T-cell (primary cell): Measurements from ENCODE around the gene URAD. TPM values are rescaled to one million over a fixed set of nuclear protein-coding genes. Genes with fewer than 3 reads are reported as not detected.

Experiments
- ATAC-seq, 4 experiments: fragments of 200-7000 bp in 3 of 4; fragments of 150-1000 bp in 1 of 4; cut with Tn5 transposase; replicated peaks in 1 of 4; 1 replicate in 3 of 4; 2 replicates in 1 of 4; pipeline ENCODE4 v1.10.0; 2021; ENCODE audit warnings: moderate library complexity in 3 of 4, mild to moderate bottlenecking in 2 of 4, moderate number of reproducible peaks in 1 of 4
- CTCF ChIA-PET, 2 donors: fragments of 300-600 bp; sonication (Branson Sonifier 250); formaldehyde crosslinking; loops; one replicate each; lab custom pipeline; 2022; ENCODE audit warnings: antibody characterized with exemption in 2 of 2; lab: Charles Lee
- POLR2A ChIA-PET, 2 donors: fragments of 300-600 bp; sonication (Branson Sonifier 250); formaldehyde crosslinking; loops; one replicate each; lab custom pipeline; 2022; ENCODE audit warnings: antibody characterized with exemption in 2 of 2; lab: Charles Lee
- DNase-seq, 35 experiments: peaks; one replicate each; pipeline versions ENCODE4 v3.0.0 to v3.0.0-alpha.2; 2013 to 2023
- H3K27ac ChIP-seq: one replicate; pipeline ENCODE4 v1.5.1; 2013; ENCODE audit warnings: low read length
- H3K27me3 ChIP-seq, 2 experiments: replicated peaks in 1 of 2; 1 replicate in 1 of 2; 2 replicates in 1 of 2; pipeline versions ENCODE4 v1.6.1 to v1.7.0; 2013; ENCODE audit warnings: low read length in 1 of 2, mixed read lengths in 1 of 2; ENCODE audit not compliant: control insufficient read depth in 2 of 2, insufficient read depth in 2 of 2; ENCODE audit errors: extremely low read depth in 1 of 2
- H3K36me3 ChIP-seq, 2 donors: 1 replicate in 1 of 2; 2 replicates in 1 of 2; pipeline versions ENCODE4 v1.6.1 to v1.7.0; 2013; ENCODE audit warnings: low read length in 1 of 2; ENCODE audit not compliant: control insufficient read depth in 2 of 2, insufficient read depth in 1 of 2; ENCODE audit errors: extremely low read depth in 1 of 2
- H3K4me1 ChIP-seq, 2 experiments: 1 replicate in 1 of 2; 2 replicates in 1 of 2; pipeline versions ENCODE4 v1.6.1 to v1.7.0; 2013; ENCODE audit warnings: low read length in 2 of 2, mixed read lengths in 1 of 2; ENCODE audit not compliant: insufficient read depth in 2 of 2, control insufficient read depth in 1 of 2; ENCODE audit errors: extremely low read depth in 1 of 2
- H3K4me3 ChIP-seq, 2 donors: 1 replicate in 1 of 2; 2 replicates in 1 of 2; pipeline versions ENCODE4 v1.5.1 to v1.7.0; 2013; ENCODE audit warnings: mild to moderate bottlenecking in 2 of 2, low read length in 1 of 2, moderate library complexity in 1 of 2; ENCODE audit not compliant: control insufficient read depth in 1 of 2; ENCODE audit errors: extremely low read depth in 1 of 2
- H3K9me3 ChIP-seq: 2 replicates; pipeline ENCODE4 v1.7.0; 2013
- H3K27ac Mint-ChIP-seq, 2 donors: one replicate each; pipeline ENCODE4 v1.8.0; 2020 to 2021; ENCODE audit warnings: mild to moderate bottlenecking in 2 of 2, mixed read lengths in 2 of 2
- H3K27me3 Mint-ChIP-seq, 2 donors: one replicate each; pipeline ENCODE4 v1.8.0; 2021 to 2022; ENCODE audit warnings: mixed read lengths in 2 of 2
- H3K36me3 Mint-ChIP-seq: one replicate; pipeline ENCODE4 v1.8.0; 2021; ENCODE audit warnings: mixed read lengths
- H3K4me1 Mint-ChIP-seq, 3 donors: one replicate each; pipeline ENCODE4 v1.8.0; 2020 to 2022; ENCODE audit warnings: mixed read lengths in 3 of 3, mild to moderate bottlenecking in 1 of 3
- H3K4me3 Mint-ChIP-seq, 3 donors: one replicate each; pipeline ENCODE4 v1.8.0; 2020 to 2022; ENCODE audit warnings: mild to moderate bottlenecking in 3 of 3, mixed read lengths in 3 of 3, moderate library complexity in 3 of 3
- H3K9me3 Mint-ChIP-seq, 3 donors: one replicate each; pipeline ENCODE4 v1.8.0; 2020 to 2022; ENCODE audit warnings: mixed read lengths in 3 of 3
- WGBS: methylation state at CpG from one replicate; pipeline ENCODE4 v1.1.5; 2013; ENCODE audit warnings: missing lambda C conversion rate; ENCODE audit not compliant: insufficient coverage; 5-methylcytosine and 5-hydroxymethylcytosine counted together
- total RNA-seq, 35 experiments: library from RNA in 6 of 35; stranded (reverse) in 6 of 35; fragments of 120-200 nt in 1 of 35; gene quantifications; one replicate each; pipeline versions ENCODE4 v1.2.1 to v1.2.4 and lab custom pipeline; 2013 to 2026

The URAD gene
- total RNA-seq, 5 donors from 2014 or later (not counting 1 experiment from before 2014, with no cell fraction given), result not detected

DNA sequence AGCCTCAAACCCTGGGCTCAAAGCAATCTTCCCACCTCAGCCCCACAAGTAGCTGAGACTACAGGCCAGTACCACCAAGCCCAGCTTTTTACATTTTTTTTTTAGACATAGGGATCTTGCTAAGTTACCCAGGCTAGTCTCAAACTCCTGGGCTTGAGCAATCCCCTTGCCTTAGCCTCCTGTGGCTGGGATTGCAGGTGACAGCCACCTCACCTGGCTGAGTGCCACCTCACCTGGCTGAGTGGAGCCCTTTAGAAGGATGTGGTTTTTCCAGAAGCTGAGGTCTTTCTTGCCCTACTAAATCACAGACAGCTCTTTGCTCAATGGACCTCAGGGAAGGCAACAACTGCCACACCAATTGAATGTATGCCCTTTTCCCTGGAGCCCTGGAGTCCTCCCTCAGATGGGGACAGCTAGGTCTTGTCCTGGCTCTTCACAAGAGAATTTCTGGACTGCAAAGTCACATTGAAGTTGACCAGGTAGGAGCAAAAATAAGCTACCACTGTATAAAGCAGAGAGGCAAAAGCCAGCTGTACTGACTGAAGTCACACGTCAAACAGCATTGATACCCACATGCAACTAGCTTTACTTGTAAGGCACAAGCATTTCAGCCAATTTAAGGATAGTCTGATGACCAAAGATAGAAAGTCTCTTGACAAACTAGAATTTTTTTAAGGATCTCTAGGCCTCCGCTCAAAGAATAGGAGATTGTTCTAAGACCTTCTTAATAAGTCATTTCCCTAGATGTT, 54.7 kb downstream of the URAD start:
- no peak for DNase-seq
- POLR2A ChIA-PET, result interaction anchor here (0.5 to 0.6 kb wide), 2 partner anchors 22 to 822 kb away, joined by 3 read pairs; no protein-coding TSS in a partner anchor

DNA sequence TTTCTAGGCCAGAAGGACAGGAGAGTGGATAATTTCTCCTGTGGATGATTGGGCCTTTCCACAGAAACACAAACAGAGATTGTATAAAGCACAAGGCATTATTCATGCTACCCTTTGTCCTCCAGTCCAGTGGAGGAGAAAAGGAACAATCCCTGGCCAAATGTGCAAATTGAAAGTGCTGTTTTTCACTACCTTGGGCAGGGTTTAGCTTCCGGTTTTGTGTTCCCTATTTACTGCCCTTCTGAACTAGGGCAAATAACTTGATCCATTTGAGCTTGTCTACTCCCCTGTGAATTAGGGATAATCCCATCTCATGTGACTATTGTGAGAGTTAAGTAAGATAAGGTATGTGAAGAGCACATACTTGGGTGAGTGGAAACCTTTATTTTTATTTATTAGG, 55.4 kb downstream of the URAD start:
- H3K4me3 ChIP-seq, result no peak overlapping the region
- ATAC-seq, result no peak
- DNase-seq, result no peak
- H3K27ac ChIP-seq, result no peak overlapping the region
- POLR2A ChIA-PET, result interaction anchor here in 1 of 2 donors (0.6 kb wide), 1 partner anchor 23 kb away, joined by 3 read pairs; no protein-coding TSS in a partner anchor
- CTCF ChIA-PET, result interaction anchor here in 1 of 2 donors (1.2 kb wide), 1 partner anchor 103 kb away, joined by 5 read pairs; no protein-coding TSS in a partner anchor
- Mint-ChIP-seq H3K9me3 (no peaks in the 10 kb centered on the region), H3K27me3 (peaks cover 50 to 54% of the 10 kb centered on the region in 2 donors), H3K4me1 (peaks cover 1 to 8% (median 5%) of the 10 kb centered on the region in 3 donors), H3K36me3 (no peaks in the 10 kb centered on the region), H3K27ac (no peak overlapping the region), H3K4me3 (no peak overlapping the region)
- H3K9me3 ChIP-seq, result no peaks in the 10 kb centered on the region
- no peaks in the 10 kb centered on the region for H3K36me3 ChIP-seq
- H3K4me1 ChIP-seq, result no peaks in the 10 kb centered on the region
- WGBS, result no CpG with 5 or more reads among the region's 1 CpG
- H3K27me3 ChIP-seq, result peaks cover 17 to 35% of the 10 kb centered on the region in 2 experiments

More for the DNA sequence above, 54.7 kb downstream of the URAD start:
- H3K4me1 Mint-ChIP-seq, result peaks cover 0 to 4% (median 3%) of the 10 kb centered on the region in 3 donors
- H3K36me3 ChIP-seq, result no peaks in the 10 kb centered on the region
- CTCF ChIA-PET, result interaction anchor here in 1 of 2 donors (1.2 kb wide), 1 partner anchor 103 kb away, joined by 5 read pairs; no protein-coding TSS in a partner anchor
- no peaks in the 10 kb centered on the region for H3K9me3 ChIP-seq
- peaks cover 17 to 28% of the 10 kb centered on the region in 2 experiments for H3K27me3 ChIP-seq
- H3K9me3 Mint-ChIP-seq, result no peaks in the 10 kb centered on the region
- H3K4me1 ChIP-seq, result no peaks in the 10 kb centered on the region
- no peak overlapping the region for H3K27ac Mint-ChIP-seq
- 83% methylated on average over 1 of the region's 2 CpGs for WGBS
- no peak overlapping the region for H3K4me3 ChIP-seq
- ATAC-seq, result no peak
- no peak overlapping the region for H3K4me3 Mint-ChIP-seq
- H3K36me3 Mint-ChIP-seq, result no peaks in the 10 kb centered on the region
- H3K27me3 Mint-ChIP-seq, result peaks cover 44 to 48% of the 10 kb centered on the region in 2 donors
- no peak overlapping the region for H3K27ac ChIP-seq

DNA sequence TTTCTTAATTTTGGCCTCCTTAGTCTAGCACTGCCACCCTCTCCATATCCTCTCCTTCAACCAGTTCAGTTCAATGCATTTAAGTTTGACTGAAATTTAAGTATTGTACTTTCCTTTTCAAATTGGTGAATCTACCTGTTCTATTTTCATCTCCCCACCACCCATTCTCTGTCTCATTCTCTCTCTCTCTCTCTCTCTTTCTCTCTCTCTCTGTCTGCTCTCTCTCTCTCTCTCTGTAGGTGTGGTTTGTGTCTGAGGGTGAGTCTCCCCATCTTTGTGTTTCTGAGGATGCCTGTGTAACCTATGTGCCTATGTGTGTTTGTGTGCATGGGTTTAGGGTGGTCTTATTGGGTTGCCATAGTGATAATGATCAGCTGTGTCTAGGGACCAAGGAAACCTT, 58.6 kb downstream of the URAD start:
- H3K9me3 Mint-ChIP-seq, result no peaks in the 10 kb centered on the region
- ChIA-PET POLR2A (no interaction called here), CTCF (interaction anchor here in 1 of 2 donors (1.0 kb wide), 1 partner anchor 103 kb away, joined by 3 read pairs; no protein-coding TSS in a partner anchor)

DNA sequence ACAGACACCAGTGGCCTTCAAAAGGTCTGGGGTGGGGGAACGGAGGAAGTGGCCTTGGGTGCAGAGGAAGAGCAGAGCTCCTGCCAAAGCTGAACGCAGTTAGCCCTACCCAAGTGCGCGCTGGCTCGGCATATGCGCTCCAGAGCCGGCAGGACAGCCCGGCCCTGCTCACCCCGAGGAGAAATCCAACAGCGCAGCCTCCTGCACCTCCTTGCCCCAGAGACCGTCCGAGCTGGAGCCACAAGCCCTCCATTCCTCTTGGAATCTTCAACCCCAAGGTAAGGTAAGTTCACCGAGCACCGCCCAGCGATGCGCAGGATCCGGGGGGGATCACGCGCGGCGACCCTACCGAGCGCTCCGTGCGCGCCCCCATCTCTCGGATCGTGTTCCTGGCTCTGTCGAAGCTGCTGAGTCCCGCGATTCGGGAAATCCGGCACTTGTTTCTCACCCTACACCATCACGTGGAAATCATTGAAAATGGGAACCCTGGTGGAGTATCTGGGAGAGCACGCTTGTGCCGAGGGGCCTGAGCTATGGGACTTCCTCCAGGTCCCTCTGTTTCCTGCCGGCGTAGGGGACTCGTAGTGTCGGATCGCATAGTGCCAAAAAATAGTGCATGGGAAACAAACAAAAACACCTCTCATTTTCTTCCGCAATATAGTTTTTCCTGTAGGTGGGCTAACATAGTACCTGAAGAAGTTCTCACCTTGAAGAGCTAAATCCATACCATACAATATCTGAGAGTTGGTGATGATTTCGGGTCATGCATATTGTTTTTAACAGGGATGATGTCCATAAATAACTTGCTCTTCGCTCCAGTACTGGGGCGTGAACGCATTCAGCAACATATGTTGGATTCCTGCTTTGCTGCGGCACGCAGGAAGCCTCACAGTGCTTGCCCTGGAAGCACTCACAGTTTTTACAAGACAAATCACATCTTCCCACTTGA, 59.4 kb downstream of the URAD start:
- Histone ChIP-seq H3K36me3 (no peaks in the 10 kb centered on the region), H3K9me3 (no peaks in the 10 kb centered on the region), H3K4me1 (peaks cover 0 to 8% of the 10 kb centered on the region in 2 experiments), H3K4me3 (no peak overlapping the region), H3K27me3 (peaks cover 32 to 67% of the 10 kb centered on the region in 2 experiments), H3K27ac (no peak overlapping the region)
- no peak overlapping the region for H3K4me3 Mint-ChIP-seq
- H3K27ac Mint-ChIP-seq, result peak overlapping the region in 1 of 2 donors; percentile 11
- no peaks in the 10 kb centered on the region for H3K36me3 Mint-ChIP-seq
- ATAC-seq (no peak), DNase-seq (no peak)
- 14% methylated on average over 29 of the region's 48 CpGs for WGBS
- H3K27me3 Mint-ChIP-seq, result peaks cover 81 to 85% of the 10 kb centered on the region in 2 donors
- POLR2A ChIA-PET, result no interaction called here
- H3K9me3 Mint-ChIP-seq, result no peaks in the 10 kb centered on the region
- CTCF ChIA-PET, result no interaction called here
- peaks cover 21 to 32% (median 27%) of the 10 kb centered on the region in 3 donors for H3K4me1 Mint-ChIP-seq

More for the DNA sequence above, 58.6 kb downstream of the URAD start:
- Mint-ChIP-seq H3K4me1 (peaks cover 20 to 30% (median 25%) of the 10 kb centered on the region in 3 donors), H3K27me3 (peaks cover 79 to 81% of the 10 kb centered on the region in 2 donors), H3K27ac (no peak overlapping the region), H3K36me3 (no peaks in the 10 kb centered on the region), H3K4me3 (no peak overlapping the region)
- no peak for ATAC-seq
- Histone ChIP-seq H3K9me3 (no peaks in the 10 kb centered on the region), H3K4me3 (no peak overlapping the region), H3K27me3 (peaks cover 29 to 61% of the 10 kb centered on the region in 2 experiments), H3K27ac (no peak overlapping the region), H3K4me1 (peaks cover 0 to 8% of the 10 kb centered on the region in 2 experiments), H3K36me3 (no peaks in the 10 kb centered on the region)
- DNase-seq, result no peak

DNA sequence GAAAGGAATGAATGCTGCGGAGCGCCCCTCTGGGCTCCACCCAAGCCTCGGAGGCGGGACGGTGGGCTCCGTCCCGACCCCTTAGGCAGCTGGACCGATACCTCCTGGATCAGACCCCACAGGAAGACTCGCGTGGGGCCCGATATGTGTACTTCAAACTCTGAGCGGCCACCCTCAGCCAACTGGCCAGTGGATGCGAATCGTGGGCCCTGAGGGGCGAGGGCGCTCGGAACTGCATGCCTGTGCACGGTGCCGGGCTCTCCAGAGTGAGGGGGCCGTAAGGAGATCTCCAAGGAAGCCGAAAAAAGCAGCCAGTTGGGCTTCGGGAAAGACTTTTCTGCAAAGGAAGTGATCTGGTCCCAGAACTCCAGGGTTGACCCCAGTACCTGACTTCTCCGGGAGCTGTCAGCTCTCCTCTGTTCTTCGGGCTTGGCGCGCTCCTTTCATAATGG, 60.1 kb downstream of the URAD start:
- H3K27ac Mint-ChIP-seq, result no peak overlapping the region
- H3K9me3 Mint-ChIP-seq, result no peaks in the 10 kb centered on the region
- no peaks in the 10 kb centered on the region for H3K36me3 Mint-ChIP-seq
- Histone ChIP-seq H3K27me3 (peaks cover 29 to 68% of the 10 kb centered on the region in 2 experiments), H3K4me1 (peaks cover 0 to 11% of the 10 kb centered on the region in 2 experiments), H3K36me3 (no peaks in the 10 kb centered on the region), H3K4me3 (no peak overlapping the region), H3K9me3 (no peaks in the 10 kb centered on the region), H3K27ac (no peak overlapping the region)
- ATAC-seq, result no peak
- peak overlapping the region in 1 of 3 donors; percentile 54 for H3K4me3 Mint-ChIP-seq
- peaks cover 84 to 87% of the 10 kb centered on the region in 2 donors for H3K27me3 Mint-ChIP-seq
- peaks cover 28 to 37% (median 32%) of the 10 kb centered on the region in 3 donors for H3K4me1 Mint-ChIP-seq
- no peak for DNase-seq
- POLR2A ChIA-PET, result no interaction called here
- WGBS, result 16% methylated on average over 26 of the region's 26 CpGs
- CTCF ChIA-PET, result no interaction called here
